SK-N-MC (cell line): ENCODE results near the gene B4GALNT4.
"Not testable (repeated sequence)": the region's sequence is repeated elsewhere in the genome, so short reads cannot be mapped to it uniquely, and the experiment has no call there.

Source experiments
- EZH2 ChIP-seq: fragments of 200-600 bp; sonication (generic); IDR thresholded peaks from one replicate; pipeline ENCODE4 v1.6.1; 2017; ENCODE audit warnings: antibody characterized with exemption
- POLR2AphosphoS5 ChIP-seq: IDR thresholded peaks from 2 replicates; pipeline ENCODE4 v1.6.1; 2012; ENCODE audit warnings: mild to moderate bottlenecking, low read depth, low read length, borderline replicate concordance

DNA sequence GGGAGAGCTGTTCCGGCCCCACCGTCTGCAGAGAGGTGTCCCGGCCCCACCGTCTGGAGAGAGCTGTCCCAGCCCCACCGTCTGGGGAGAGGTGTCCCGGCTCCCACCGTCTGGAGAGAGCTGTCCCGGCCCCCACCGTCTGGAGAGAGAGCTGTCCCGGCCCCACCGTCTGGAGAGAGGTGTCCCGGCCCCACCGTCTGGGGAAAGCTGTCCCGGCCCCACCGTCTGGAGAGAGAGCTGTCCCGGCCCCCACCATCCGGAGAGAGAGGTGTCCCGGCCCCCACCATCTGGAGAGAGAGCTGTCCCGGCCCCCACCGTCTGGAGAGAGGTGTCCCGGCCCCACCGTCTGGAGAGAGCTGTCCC lies 5.9 kb upstream of the B4GALNT4 start:
- TF ChIP-seq EZH2, POLR2AphosphoS5: not testable (repeated sequence)
